HG02943 (cell line): ENCODE results near the gene HPCAL4.

Experiments used
- ATAC-seq: cut with Tn5 transposase; IDR thresholded peaks from one replicate; pipeline ENCODE4 v1.9.1; 2021; ENCODE audit warnings: mild to moderate bottlenecking, low read depth, moderate library complexity; ENCODE audit not compliant: unreplicated experiment

HPCAL4 gene

DNA sequence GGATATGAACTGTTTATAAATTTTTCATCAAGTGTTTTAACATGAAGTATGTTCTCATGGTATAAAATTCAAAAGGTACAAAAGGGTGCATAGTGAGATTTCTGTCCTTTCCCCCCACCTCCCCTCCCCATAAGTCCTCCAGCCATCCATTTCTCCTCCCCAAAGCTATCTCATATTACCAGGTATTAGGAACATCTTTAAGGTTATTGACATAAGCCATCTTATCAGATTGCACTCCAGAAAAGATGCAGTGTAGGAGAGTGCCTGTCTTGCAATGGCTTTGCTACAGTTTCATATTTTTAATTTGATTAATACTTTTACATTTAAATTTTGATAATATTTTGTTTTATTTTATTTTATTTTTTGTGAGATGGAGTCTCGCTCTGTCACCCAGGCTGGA, 13.5 kb upstream of the HPCAL4 start:
- ATAC-seq: no peak

DNA sequence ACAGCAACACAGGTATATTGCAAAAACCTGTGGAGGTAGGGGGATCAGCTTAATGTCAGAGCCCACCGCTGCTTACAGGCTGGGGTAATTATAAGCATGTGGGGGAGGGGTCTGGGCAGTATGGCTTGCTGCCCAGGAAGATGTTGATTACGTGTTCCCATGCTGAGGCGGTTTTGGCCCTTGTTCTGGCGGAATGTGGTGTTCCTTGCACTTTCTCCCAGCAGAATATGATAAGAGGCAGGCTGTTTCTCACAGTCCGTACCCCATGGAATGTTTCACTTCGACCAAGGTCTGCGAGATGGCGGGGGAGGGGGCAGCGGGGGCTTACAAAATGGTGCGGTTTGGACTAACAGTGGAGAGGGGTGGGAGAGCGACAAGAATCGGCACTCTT, 9.8 kb upstream of the HPCAL4 start:
- no peak for ATAC-seq

DNA sequence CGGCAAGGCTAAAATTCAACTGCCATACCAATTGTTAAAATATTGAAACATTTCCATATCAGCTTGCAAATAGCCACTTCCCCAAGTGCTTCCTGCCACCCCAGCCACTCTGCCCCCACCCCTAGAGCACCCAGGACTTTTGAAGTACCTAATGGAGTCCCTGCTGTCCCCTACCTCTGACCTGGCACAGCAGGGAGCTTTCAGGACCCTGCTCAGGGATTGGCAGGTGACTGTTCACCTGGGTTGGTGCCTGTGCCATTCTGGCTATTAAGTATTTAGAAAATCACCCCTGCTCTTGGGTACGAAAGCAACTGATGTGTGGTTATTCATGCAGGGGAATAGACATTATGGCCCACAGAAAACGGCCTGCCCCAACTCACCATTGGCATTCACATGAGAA, 9.1 kb upstream of the HPCAL4 start:
- ATAC-seq: no peak

DNA sequence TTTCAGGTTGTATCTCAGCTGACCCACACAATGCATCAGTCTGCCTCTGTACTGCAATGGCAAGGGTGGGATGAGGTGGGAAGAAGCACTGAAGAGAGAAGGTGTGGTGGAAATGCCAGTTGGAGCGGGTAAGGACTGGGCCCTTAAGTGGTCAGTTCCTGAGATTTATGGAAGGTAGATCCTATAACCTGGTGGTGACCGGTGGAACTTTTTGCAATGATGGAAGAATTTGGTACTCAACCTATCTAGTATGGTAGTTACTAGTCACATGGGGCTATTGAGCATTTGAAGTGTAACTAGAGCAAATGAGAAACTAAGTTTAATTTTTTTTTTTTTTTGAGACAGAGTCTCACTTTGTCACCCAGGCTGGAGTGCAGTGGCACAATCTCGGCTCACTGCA, 8.2 kb upstream of the HPCAL4 start:
- no peak for ATAC-seq

DNA sequence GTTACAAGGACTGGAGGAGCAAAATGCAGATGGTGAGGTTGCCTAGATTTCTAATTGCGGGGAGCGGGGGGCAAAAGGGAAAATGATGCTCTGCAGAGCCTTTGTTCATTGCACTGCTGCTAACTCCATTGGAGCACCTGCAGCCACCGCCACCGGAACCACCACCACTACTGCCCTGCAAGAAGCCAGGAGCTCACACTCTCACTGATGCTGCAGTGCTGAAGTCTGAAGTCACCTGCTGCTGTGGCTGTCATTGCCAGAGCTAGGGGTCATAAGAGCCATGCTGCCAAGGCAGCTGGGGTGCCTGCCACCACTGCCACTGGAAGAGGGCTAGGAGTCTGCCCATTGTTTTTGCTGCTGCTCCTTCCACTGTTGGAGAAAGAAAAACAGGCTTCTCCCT, 7.3 kb upstream of the HPCAL4 start:
- ATAC-seq: no peak

DNA sequence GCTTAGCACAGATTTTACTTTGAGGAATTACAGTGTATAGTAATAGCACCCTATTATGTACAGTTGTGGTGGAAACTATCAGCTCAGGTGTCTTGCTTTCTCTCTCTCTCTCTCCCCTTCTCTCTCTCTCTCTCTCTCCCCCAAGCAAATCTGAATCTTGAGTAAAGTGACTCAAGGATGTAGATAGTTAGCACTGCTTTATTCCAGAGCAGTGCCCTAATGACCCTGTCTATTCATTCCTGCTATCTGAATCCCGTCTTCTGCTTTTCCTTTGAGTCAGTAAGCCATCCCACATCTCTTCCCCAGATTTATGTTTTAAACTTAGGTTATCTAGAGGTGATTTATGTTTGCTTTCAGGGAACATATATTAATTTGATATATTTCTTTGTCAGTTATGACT, 5.2 kb upstream of the HPCAL4 start:
- no peak for ATAC-seq

DNA sequence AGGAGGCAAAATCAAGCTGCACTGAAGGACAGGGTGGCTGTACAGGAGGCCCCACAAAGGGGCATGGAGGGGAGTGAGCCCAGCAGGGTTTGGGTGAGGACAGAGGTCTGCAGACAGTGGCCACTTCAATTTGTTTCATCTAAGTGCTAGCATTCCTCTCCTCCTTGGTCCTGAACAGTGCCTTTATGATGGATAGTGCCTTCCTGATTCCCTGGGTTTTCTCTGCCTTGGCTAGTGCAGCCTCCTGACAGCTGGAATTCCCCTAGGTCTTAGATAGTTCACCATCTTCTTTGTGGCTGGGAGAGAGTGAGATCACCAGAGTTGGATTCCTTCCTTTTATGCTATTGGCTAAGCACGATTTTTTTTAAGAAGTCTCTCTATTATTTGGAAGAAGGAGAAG, 3.8 kb upstream of the HPCAL4 start:
- ATAC-seq: no peak

DNA sequence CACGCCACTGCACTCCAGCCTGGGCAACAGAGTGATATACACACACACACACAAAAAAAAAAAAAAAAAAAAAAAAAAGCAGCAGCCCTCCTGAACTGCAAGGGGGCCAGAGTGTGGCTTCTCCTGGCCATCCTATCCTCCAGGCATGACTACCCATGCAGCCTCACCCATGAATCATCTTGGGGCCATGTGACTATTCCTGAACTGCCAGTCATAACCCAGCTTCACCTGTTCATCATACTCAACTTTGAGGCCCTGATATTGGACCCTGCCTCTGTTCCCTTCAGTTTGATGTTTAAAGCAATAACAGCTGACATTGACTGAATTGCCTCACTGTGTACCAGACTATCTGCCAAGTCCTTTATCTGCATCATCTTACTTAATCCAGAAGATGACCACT, 2.8 kb upstream of the HPCAL4 start:
- ATAC-seq: no peak

DNA sequence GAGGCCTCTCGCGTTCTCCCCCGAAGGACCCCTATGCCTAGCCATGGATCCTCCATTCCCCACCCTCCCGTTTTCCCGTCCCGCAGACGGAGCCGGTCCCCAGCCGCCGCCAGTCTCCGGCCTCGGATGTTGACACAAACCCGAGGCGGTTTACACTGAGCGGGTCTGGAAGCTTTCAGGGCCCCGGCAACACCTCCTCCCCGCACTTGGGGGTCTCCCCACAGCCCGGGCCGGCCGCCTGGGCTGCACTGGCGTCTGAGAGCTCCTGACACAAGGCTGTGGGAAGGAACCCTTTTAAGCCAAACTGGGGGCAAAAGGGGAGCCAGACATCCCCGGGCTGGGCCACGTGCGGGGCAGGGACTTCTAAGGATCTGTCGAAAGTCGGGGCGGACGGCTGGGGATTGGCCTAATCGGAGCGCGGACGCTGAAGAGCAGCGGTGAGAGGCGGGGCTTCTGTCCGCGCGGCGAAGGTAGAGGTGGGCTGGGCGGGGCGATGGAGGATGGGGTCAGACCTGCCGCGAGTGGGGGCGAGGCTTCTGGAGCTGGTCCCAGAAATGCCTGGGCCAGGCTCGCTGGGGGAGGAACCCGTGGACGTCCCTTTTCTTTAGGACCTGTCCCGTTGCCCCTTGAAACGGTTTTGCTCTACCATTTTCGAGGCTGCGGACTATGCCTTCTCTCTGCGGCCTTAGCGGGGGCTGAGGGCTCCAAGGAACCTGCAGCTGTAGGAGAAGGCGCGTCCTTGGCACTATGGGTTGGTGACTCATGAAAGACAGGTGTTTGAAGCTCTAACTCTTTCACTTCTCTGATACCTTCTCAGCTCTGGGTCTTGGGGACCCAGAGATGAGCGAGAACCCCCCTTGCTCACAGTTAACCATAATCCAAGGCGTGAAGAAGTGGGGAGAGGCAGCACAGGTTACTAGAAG, 1.2 kb upstream of the HPCAL4 start:
- no peak for ATAC-seq

DNA sequence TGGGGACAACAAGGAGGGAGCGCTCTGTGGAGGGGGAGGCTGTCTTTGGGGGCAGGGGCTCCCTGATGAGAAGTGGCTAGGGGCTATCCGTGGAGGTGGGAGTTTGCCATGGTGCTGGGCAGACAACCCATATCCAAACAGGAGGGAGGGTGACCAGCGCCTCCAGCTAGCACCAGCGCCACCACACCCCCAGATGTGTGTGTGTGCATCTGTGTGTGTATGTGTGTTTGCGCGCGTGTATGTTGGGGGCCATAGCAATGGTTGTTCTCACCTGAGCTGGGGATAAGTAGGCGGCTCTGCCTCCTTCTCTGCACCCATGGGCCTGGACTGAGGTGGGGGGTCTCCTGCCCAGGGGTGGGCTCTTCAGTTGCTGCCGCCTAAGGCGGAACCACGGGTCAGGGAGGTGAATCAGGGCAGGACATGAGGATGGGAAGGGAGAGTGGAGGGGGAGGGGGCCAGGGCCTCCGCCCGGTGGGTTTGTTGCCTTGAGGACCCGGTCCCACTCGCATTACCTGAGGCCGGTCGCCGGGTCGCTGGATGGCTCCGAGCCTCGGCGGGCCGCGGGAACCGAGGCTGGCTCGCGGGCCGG, 345 bp downstream of the HPCAL4 start:
- no peak for ATAC-seq

DNA sequence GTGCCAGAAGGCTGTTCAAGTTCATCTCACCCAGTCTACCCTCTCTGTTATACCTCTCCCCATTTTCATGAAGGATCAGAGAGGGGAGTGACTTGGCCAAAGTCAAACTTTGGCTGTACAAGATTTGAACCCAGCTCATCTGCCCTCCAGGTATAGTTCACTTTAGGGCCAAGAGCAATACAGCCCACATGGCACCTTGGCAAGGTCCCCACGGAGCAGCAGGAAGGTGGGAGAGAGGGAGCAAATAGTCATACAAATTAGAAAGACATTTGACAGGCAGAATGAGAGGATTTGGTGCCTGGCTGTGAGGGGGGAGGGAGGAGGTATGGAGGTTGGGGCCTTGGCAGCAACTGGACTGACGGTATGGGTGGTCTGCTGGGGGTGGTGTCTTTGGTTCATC, 1.0 kb downstream of the HPCAL4 start:
- no peak for ATAC-seq

DNA sequence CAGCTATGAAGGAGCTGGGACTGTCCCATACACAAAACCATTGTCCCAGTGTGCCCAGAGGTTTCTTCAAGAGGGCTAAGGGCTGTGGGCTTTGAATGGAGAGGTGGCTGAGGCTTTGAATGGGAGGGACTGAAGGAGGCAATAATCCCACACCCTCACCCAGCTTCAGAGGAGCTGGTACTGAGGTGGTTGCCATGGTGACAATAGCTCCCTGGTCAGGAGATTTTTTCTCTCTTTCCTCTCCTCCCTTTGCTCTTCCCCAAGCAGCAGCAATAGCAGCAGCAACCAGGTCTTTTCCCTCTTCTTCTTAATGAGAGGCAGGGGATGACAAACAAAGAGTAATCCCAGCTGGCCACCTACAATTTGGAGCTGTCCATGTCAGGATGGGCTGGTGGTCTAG, 1.6 kb downstream of the HPCAL4 start:
- no peak for ATAC-seq

DNA sequence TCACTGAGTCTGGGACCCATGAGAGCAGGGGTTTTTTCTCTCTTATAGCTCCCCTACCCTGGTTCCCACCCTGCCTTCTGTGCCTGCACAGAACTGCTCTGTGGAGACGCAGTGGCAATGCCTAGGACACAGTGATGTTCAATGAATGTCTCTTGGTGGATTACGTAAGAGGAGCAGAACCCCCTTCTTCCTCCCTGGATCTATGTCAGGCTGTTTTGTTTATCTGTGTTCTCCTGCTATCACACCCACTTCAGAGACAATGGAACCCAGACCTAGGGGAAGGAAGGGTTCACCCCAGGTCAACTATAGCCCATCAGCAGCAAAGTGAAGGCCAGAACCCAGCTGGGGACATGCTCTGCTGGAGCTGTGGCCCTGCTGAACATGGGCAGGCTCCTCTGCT, 2.0 kb downstream of the HPCAL4 start:
- no peak for ATAC-seq

DNA sequence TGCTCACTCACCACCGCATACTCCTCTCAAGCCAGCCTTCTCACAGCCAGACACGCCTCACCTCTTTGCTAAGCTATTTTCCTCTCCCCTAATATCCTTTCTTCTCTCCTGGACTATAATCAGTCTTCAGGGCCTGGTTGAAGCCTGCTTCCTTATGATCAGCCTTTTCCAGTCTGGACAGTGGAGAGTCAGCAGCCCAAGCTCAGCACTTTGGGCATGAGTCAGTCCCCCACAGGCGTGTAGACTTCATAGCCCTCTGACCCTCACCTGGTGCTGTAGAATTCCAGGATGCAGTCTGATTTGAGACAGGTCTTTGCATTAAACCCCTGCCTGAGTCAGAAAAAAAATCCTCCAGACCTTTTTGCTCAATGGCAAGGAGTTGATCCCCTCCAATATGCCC, 2.5 kb downstream of the HPCAL4 start:
- no peak for ATAC-seq

DNA sequence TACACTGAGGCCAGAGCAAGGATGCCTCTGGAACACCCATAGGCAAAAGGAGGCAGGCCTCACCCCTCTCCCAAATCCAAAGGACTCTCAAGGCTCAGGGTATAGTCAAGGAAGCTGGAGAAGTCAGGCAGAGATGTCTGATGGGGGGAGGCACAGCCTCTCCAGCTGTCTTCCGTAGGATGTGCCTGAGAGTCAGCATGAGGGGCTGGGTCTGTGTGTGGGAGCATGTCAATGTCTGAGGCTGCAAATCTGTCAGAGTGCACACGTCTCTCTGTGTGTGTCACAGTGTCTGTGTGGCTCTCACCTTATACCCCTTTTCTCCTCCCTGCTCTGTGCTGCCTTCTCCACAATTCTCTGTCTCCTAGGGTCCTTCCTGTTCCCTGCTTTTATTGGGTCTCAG, 4.0 kb downstream of the HPCAL4 start:
- ATAC-seq: no peak

DNA sequence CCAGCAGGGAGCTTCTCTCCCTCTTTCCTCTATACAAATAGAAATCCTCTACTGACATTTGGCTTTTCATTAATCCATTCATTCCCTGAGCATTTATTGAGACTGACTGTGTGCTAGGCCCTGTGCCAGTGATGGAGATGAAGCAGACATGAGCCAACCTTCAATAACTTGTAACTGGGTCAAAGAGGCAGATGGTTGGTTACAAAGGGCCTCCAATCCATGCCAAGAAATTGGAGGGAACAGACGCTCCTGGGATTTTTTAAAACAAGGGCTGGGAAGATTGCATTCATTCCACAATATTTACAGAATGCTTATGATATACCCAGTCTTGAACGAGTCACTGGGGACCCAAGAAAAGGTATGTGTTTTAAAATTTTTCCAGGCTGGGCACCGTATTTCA, 6.2 kb downstream of the HPCAL4 start:
- ATAC-seq: no peak

DNA sequence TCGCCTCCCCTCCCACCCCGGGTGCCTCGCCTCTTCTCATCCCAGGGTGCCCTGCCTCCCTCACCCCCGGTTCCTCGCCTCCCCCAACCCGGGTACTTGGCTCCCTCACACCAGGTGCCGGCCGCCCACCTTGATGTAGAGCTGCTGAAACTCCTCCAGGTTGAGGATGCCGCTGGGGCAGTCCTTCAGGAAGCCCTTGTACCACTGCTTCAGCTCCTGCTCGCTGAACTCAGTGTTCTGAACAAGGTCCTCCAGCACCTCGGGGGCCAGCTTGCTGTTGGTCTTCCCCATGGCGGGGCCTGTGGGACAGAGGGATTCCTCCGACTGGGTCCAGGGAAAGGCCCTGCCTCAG, 6.9 kb downstream of the HPCAL4 start:
- ATAC-seq: no peak

DNA sequence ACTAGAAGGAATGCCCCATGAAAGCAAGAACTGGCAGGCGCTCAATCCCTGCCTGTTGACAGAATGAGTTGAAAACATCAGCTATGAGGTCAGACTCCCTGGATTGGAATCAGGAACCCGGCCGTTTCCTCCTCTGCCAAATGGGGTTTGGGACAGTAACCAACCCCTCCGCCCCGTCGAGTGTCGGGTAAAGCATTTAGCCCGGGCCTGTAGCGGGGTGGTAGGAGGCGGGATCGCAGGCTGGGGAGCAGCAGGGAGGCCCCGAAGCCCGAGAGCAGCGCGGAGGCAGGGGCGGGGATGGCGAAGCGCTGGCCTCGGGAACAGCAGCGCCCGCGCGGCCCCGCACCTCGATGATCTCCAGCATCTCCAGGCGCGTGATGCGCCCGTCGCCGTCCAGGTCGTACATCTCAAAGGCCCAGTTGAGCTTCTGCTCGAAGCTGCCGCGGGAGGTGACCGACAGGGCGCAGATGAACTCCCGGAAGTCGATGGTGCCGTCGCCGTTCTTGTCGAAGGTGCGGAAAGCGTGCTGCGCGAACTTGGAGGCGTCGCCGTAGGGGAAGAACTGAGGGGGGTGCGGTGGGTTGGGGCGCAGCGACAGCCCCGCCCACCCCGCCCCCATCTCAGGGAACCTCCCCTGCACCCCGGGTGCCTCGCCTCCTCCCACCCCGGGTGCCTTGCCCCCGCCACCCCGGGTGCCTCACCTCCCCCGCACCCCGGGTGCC, 7.5 kb downstream of the HPCAL4 start:
- no peak for ATAC-seq

DNA sequence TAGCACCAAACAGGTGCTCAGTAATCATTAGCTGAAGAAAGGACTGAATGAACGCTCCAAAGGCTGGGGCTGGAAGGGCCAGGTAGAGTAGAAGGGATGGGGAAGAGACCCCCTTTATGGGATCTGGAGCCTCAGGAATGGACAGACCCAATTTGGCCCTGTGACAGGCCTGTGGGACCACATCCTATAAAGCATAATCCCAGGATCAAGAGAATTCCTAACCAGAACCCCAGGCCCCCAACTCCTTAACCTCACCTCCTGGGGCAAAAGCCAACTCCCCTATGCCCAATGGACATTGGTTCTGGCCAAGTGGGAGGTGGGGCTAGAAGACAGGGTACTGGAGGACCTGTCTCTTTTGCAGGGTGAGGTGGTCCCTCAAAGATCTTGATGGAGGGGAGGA, 9.2 kb downstream of the HPCAL4 start:
- no peak for ATAC-seq

DNA sequence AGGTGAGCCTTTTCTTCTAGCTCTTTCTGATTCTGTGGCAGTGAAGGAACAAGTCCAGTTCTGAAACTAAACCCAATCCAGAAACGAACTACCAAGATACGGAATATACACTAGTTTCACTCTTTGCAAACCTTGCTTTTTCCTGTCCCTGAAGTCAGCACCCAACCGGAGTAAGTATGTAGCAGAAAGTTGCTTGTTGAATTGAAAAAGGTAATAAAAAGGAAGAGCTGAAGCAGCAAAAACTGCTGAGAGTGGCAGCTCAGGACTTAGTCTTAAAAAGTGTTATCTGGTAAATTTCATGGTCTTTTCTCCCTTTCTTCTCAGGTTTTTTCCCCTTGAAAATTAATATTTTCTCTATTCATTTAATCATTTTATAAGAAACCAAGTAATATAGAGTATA, 9.9 kb downstream of the HPCAL4 start:
- no peak for ATAC-seq

DNA sequence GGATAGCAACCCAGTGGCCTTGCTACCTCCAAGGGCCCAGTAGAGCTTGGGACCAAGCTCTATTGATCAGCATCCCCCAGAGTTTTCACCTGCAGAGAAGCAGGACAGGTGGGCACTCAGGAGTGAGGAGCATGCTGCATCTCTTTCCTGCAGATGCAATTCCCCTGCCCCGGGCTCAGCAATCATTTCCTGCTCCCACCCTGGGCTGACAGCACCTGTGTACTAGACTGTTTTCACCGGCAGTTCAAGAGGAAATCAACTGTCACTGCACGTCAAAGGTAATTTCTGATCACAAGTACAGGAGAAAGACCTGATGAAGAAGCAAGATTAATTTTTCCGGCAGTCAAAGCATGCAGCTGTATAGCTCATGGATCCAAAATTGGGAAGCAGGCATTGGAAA, 10.5 kb downstream of the HPCAL4 start:
- ATAC-seq: no peak

DNA sequence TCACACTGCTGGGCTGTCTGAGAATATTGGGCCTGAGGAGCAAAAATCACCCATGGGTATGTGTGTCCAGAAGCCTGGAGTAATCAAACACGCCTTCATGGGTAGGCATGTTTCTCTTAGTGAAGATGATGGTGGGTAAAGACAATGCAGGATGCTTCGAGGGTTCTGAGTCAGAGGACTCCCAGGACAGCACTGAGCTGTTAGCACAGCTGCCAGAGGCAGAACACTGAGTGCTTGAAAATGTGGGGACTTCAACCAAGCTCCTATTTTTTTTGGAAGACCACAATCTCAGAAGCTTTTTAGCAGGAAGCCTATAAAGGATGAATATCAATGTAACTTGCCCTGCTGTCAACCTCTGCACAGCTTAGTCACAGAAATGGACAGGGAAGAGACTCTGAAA, 11.4 kb downstream of the HPCAL4 start:
- no peak for ATAC-seq
